GM12878 (cell line): ENCODE measurements around the gene ATP13A2. TPM values are rescaled to one million over a fixed set of nuclear protein-coding genes. Genes with fewer than 3 reads are reported as not detected.

ENCODE experiments used
- ATAC-seq: fragments of 200-7000 bp; cut with Tn5 transposase; 3 replicates; pipeline ENCODE4 v1.9.1; 2020; ENCODE audit warnings: mild to moderate bottlenecking, moderate library complexity
- BruUV-seq: library from RNA; stranded (reverse); fragments of 400-500 nt; replicated peaks from 2 replicates; lab custom pipeline; 2021; lab: Mats Ljungman, UMichigan
- CTCF ChIA-PET: fragments of 300-600 bp; sonication (Branson Sonifier 250); formaldehyde crosslinking; extraction: SDS; loops from one replicate; lab custom pipeline; 2021; ENCODE audit warnings: inconsistent platforms; lab: Yijun Ruan, JAX
- POLR2A ChIA-PET: fragments of 350-600 bp; formaldehyde crosslinking; extraction: SDS; loops from one replicate; lab custom pipeline; 2021; ENCODE audit warnings: inconsistent platforms; lab: Charles Lee
- RAD21 ChIA-PET: fragments of 300-600 bp; sonication (Branson Sonifier 250); formaldehyde crosslinking; loops from one replicate; lab custom pipeline; 2023; ENCODE audit warnings: antibody characterized with exemption; ENCODE audit not compliant: unreplicated experiment; lab: Charles Lee
- SMC1A ChIA-PET: fragments of 300-600 bp; sonication (Branson Sonifier 250); formaldehyde crosslinking; loops from one replicate; lab custom pipeline; 2023; ENCODE audit not compliant: unreplicated experiment, uncharacterized antibody; lab: Charles Lee
- DNase-seq: peaks from one replicate; pipeline ENCODE4 v3.0.0-alpha.2; 2011; ENCODE audit warnings: low read depth, low spot score
- FAIRE-seq: peaks from 3 replicates; lab custom pipeline; 2011; peaks lifted over from hg19 to GRCh38; lab: Jason Lieb, UNC
- H2AFZ ChIP-seq: 2 replicates; pipeline ENCODE4 v1.6.0; 2011; ENCODE audit warnings: low read depth, low read length, control low read depth; ENCODE audit not compliant: control insufficient read depth
- H3K27ac ChIP-seq: 2 replicates; pipeline ENCODE4 v1.5.1; 2011; ENCODE audit warnings: control low read depth; ENCODE audit not compliant: control insufficient read depth, insufficient read depth
- H3K27me3 ChIP-seq, 2 experiments: replicated peaks in 1 of 2; 2 replicates each; pipeline versions ENCODE4 v1.6.0 to v1.6.1; 2011; ENCODE audit warnings: low read length in 1 of 2; ENCODE audit not compliant: control insufficient read depth in 2 of 2, insufficient read depth in 2 of 2
- H3K36me3 ChIP-seq, 2 experiments: 2 replicates each; pipeline ENCODE4 v1.5.1; 2011; ENCODE audit warnings: low read length in 1 of 2; ENCODE audit not compliant: control insufficient read depth in 2 of 2, insufficient read depth in 2 of 2
- H3K4me1 ChIP-seq: 2 replicates; pipeline ENCODE4 v1.6.1; 2011; ENCODE audit warnings: mild to moderate bottlenecking, low read length, moderate library complexity, mixed read lengths; ENCODE audit not compliant: control insufficient read depth, insufficient read depth
- H3K4me2 ChIP-seq: 2 replicates; pipeline ENCODE4 v1.6.0; 2011; ENCODE audit warnings: control low read depth; ENCODE audit not compliant: control insufficient read depth, insufficient read depth
- H3K4me3 ChIP-seq: fragments of 200-600 bp; sonication (generic); 2 replicates; pipeline ENCODE4 v1.5.1; 2016
- H3K79me2 ChIP-seq: 2 replicates; pipeline ENCODE4 v1.6.0; 2011; ENCODE audit warnings: low read length; ENCODE audit not compliant: control insufficient read depth, insufficient read depth
- H3K9ac ChIP-seq: 2 replicates; pipeline ENCODE4 v1.8.0; 2011; ENCODE audit warnings: low read length, control low read depth, mixed read lengths; ENCODE audit not compliant: control insufficient read depth, insufficient read depth
- H3K9me3 ChIP-seq: replicated peaks from 3 replicates; pipeline ENCODE4 v1.5.1; 2011; ENCODE audit warnings: mild to moderate bottlenecking, low read length; ENCODE audit not compliant: control insufficient read depth, insufficient read depth
- H4K20me1 ChIP-seq: 2 replicates; pipeline ENCODE4 v1.6.0; 2011; ENCODE audit not compliant: control insufficient read depth, insufficient read depth
- ATF7 ChIP-seq: fragments of 450-650 bp; IDR thresholded peaks from 2 replicates; pipeline ENCODE4 v1.6.1; 2016; ENCODE audit warnings: low read depth, mild to moderate bottlenecking
- BACH1 ChIP-seq: fragments of 450-650 bp; IDR thresholded peaks from 2 replicates; pipeline ENCODE4 v1.6.1; 2017; ENCODE audit warnings: mild to moderate bottlenecking, borderline replicate concordance
- BCL11A ChIP-seq: IDR thresholded peaks from 2 replicates; pipeline ENCODE4 v1.6.1; 2011; ENCODE audit warnings: low read depth, low read length
- CEBPZ ChIP-seq: fragments of 150-350 bp; IDR thresholded peaks from 2 replicates; pipeline ENCODE4 v1.6.1; 2016; ENCODE audit warnings: low read depth, low read length
- GABPA ChIP-seq: IDR thresholded peaks from 2 replicates; pipeline ENCODE4 v1.6.1; 2014; ENCODE audit warnings: antibody characterized with exemption, low read depth, mild to moderate bottlenecking, inconsistent platforms
- IRF3 ChIP-seq: fragments of 450-650 bp; IDR thresholded peaks from 2 replicates; pipeline ENCODE4 v1.6.1; 2014; ENCODE audit warnings: mild to moderate bottlenecking
- MYC ChIP-seq: IDR thresholded peaks from 2 replicates; pipeline ENCODE4 v1.6.1; 2011; ENCODE audit warnings: mild to moderate bottlenecking, low read length, moderate library complexity, inconsistent platforms; ENCODE audit not compliant: insufficient read depth, insufficient replicate concordance, insufficient read length, severe bottlenecking
- NRF1 ChIP-seq: conservative IDR thresholded peaks from 2 replicates; pipeline ENCODE4 v1.6.1; 2011; ENCODE audit warnings: mild to moderate bottlenecking, low read depth, low read length, improper control_type of control experiment
- RFX5 ChIP-seq: IDR thresholded peaks from 2 replicates; pipeline ENCODE4 v1.6.1; 2011; ENCODE audit warnings: low read depth, low read length, improper control_type of control experiment
- RUNX3 ChIP-seq: IDR thresholded peaks from 2 replicates; pipeline ENCODE4 v1.6.1; 2012; ENCODE audit warnings: low read length, inconsistent platforms
- TAF1 ChIP-seq: IDR thresholded peaks from 2 replicates; pipeline ENCODE4 v1.6.1; 2011; ENCODE audit warnings: mild to moderate bottlenecking, low read depth, low read length, borderline replicate concordance
- ZNF207 ChIP-seq: fragments of 450-650 bp; IDR thresholded peaks from 2 replicates; pipeline ENCODE4 v1.6.1; 2014; ENCODE audit warnings: antibody characterized with exemption, mild to moderate bottlenecking, borderline replicate concordance
- WGBS: methylation state at CpG from one replicate; pipeline ENCODE4 v1.1.6; 2016; ENCODE audit warnings: low lambda C conversion rate; ENCODE audit not compliant: insufficient replicate concordance, insufficient coverage; ENCODE audit errors: missing lambda C conversion rate; 5-methylcytosine and 5-hydroxymethylcytosine counted together
- in situ Hi-C: fragments of 300-500 bp; cut with MboI; formaldehyde crosslinking; loops from 9 replicates; pipeline ENCODE4 v1.14.3; 2018; ENCODE audit warnings: mixed read lengths
- intact Hi-C: fragments of 100-400 bp; cut with micrococcal nuclease; formaldehyde crosslinking; loops from one replicate; pipeline ENCODE4 v1.14.2; 2022; ENCODE audit not compliant: unreplicated experiment
- polyA plus RNA-seq, 11 experiments: library from polyadenylated mRNA; depleted of rRNA in 4 of 11; unstranded in 6 of 11; stranded (reverse) in 5 of 11; fragments of >200 nt; fragmentation: Nextera tagmentation in 4 of 11; fragmentation: Illumina TruSeq in 1 of 11; extraction: Ambion mirVana in 4 of 11; extraction: Trizol in 1 of 11; gene quantifications; 1 replicate in 1 of 11; 2 replicates in 10 of 11; pipeline versions ENCODE4 v1.2.1 to v1.2.3, GENCODE V29; 2011 to 2016; ENCODE audit warnings: inconsistent platforms in 2 of 11, missing spikeins in 2 of 11, low read depth in 1 of 11
- total RNA-seq, 4 experiments: library from RNA; depleted of rRNA in 3 of 4; stranded (reverse); fragments of >200 nt in 3 of 4; fragmentation: Illumina TruSeq in 1 of 4; extraction: Trizol in 1 of 4; gene quantifications; 2 replicates each; pipeline versions ENCODE4 v1.2.1 to v1.2.3, GENCODE V29; 2013 to 2021

The ATP13A2 gene
- total and polyA plus RNA-seq, 10 of the 15 experiments (the other 5 are each of a cell fraction or from before 2014, with no cell fraction given) = 0.24 to 30.5 (median 8.0) TPM

- POLR2A ChIA-PET = no interaction called here
- RAD21 ChIA-PET = no interaction called here
- intact Hi-C loops = no loop called here
- DNase-seq = no peak
- Histone ChIP-seq H3K27ac (no peak overlapping the region), H3K27me3 (no peaks in the 10 kb centered on the region), H2AFZ (no peak overlapping the region), H4K20me1 (no peaks in the 10 kb centered on the region), H3K4me1 (peaks cover 22% of the 10 kb centered on the region), H3K9ac (no peak overlapping the region), H3K36me3 (peaks cover 0 to 2% of the 10 kb centered on the region in 2 experiments; a peak in 1 of 4 replicates), H3K4me2 (no peak overlapping the region), H3K9me3 (no peaks in the 10 kb centered on the region), H3K4me3 (no peak overlapping the region), H3K79me2 (peaks cover 2% of the 10 kb centered on the region)
- WGBS = 53% methylated on average over 9 of the region's 9 CpGs
- in situ Hi-C loops = no loop called here
- peak; percentile 31 for FAIRE-seq
- CTCF ChIA-PET = interaction anchor here (1.1 to 2.0 kb wide), 3 partner anchors 33 to 62 kb away, joined by 3 to 6 read pairs (median 3); no protein-coding TSS in a partner anchor
- no TSS peak for BruUV-seq
- no peak for ATAC-seq
- SMC1A ChIA-PET = interaction anchor here (0.6 to 1.9 kb wide), 3 partner anchors 10 to 129 kb away, joined by 3 to 8 read pairs (median 3); no protein-coding TSS in a partner anchor
- TF ChIP-seq BCL11A (no peak), TAF1 (no peak), RFX5 (no peak), ATF7 (no peak), CEBPZ (no peak), NRF1 (no peak), RUNX3 (no peak), GABPA (no peak), MYC (no peak), ZNF207 (no peak), IRF3 (no peak), BACH1 (no peak)
Observed at GRCh38 chr1:17012775-17013490, 1.2 kb upstream of the ATP13A2 start.
